ENCODE results near the gene MYO3B. TPM values are rescaled to one million over a fixed set of nuclear protein-coding genes. Genes with fewer than 3 reads are reported as not detected.

MYO3B gene
- total and polyA plus RNA-seq, 4 experiments from 2014 or later, result not detected

DNA sequence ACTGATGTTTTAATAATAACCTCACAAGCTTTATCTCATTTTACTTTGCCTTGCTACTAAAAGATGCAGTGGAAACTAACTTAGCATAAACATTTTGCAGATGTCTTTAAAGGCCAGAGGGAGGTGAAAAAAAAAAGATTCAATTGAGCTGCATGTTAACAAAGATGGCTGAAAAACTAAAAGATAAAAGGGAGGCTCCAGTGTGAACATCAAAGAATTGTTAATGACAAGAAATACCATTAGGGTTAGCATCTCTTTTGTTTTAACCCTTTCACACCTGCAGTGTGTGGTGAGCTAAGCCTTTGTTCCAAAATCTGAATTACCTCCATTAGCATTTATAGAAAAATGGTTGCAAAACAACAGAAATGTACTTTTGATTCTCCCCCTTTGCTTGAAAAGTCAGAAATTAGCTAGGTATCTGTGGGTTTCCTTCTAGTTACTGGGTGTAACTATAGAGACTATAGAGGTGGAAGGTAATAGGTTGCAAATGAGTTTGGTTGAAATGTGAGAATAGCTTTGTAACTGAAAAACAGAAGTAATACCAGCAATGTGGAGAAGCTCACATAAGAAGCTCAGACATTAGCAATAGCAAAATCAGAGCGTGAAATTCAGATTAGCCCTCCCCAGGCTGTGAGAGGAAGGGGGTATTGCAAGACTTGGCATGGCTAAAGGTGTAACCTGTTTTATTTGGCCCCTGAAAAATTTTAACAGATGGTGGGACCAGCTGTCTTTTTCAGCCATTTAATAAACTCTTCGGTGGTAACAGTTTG lies 502.4 kb downstream of the MYO3B start:
- Histone ChIP-seq H3K4me3 (ENCODE audit: low read length in 2 of 2) (no peak overlapping the region), H3K9me3 (ENCODE audit: control insufficient read depth in 1 of 2, low read length in 2 of 2) (no peaks in the 10 kb centered on the region), H3K27ac (ENCODE audit: low read depth, low read length) (no peak overlapping the region), H3K36me3 (ENCODE audit: insufficient read depth, low read length) (no peaks in the 10 kb centered on the region), H3K27me3 (ENCODE audit: insufficient read depth, low read length) (no peaks in the 10 kb centered on the region), H3K4me1 (ENCODE audit: insufficient read depth, low read length) (peaks cover 7% of the 10 kb centered on the region)
- ChIA-PET POLR2A (ENCODE audit: partially characterized antibody) (no interaction called here), CTCF (ENCODE audit: partially characterized antibody) (interaction anchor here (1.0 kb wide), 1 partner anchor 11 kb away, joined by 4 read pairs; no protein-coding TSS in a partner anchor)
- H3K27me3 Mint-ChIP-seq, result peaks cover 3 to 4% of the 10 kb centered on the region in 2 donors
- H3K27ac Mint-ChIP-seq, result no peak overlapping the region
- no peak overlapping the region for H3K4me3 Mint-ChIP-seq
- no peak for DNase-seq
- H3K9me3 Mint-ChIP-seq, result peaks cover 0 to 5% (median 0%) of the 10 kb centered on the region in 8 donors
- intact Hi-C loops (cut with micrococcal nuclease), result no loop called here
- peaks cover 0 to 8% (median 6%) of the 10 kb centered on the region in 4 donors for H3K4me1 Mint-ChIP-seq
- no peaks in the 10 kb centered on the region for H3K36me3 Mint-ChIP-seq

DNA sequence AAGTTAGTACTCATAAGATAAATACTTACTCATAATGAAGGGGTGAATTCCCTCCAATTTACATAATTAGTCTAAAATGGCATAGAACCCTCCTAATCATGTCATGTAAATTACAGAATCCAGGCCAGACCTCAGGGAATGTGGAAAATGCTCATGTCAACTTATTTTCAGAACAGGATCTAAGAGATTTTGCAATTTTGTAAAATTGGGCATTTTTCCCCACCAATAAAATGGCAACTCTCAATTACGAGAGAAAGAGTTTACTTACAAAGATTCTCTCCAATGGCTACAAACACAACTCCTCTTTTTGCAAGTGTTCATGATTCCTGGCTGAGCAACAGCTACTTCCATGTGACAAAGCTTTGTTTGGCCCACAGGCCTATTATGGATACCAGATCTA lies 503.4 kb downstream of the MYO3B start:
- H3K4me1 Mint-ChIP-seq, result peaks cover 0 to 8% (median 6%) of the 10 kb centered on the region in 4 donors
- DNase-seq, result no peak
- ChIA-PET CTCF (ENCODE audit: partially characterized antibody) (interaction anchor here (0.7 kb wide), 1 partner anchor 75 kb away, joined by 3 read pairs; no protein-coding TSS in a partner anchor), POLR2A (ENCODE audit: partially characterized antibody) (no interaction called here)
- H3K27me3 Mint-ChIP-seq, result peaks cover 3 to 4% of the 10 kb centered on the region in 2 donors
- peaks cover 0 to 5% (median 0%) of the 10 kb centered on the region in 8 donors for H3K9me3 Mint-ChIP-seq
- peaks cover 7% of the 10 kb centered on the region for H3K4me1 ChIP-seq (ENCODE audit: insufficient read depth, low read length)
- no peak overlapping the region for H3K4me3 ChIP-seq (ENCODE audit: low read length in 2 of 2)
- intact Hi-C loops (cut with micrococcal nuclease), result no loop called here
- H3K27me3 ChIP-seq (ENCODE audit: insufficient read depth, low read length), result no peaks in the 10 kb centered on the region
- no peak overlapping the region for H3K27ac ChIP-seq (ENCODE audit: low read depth, low read length)
- no peaks in the 10 kb centered on the region for H3K36me3 Mint-ChIP-seq
- no peak overlapping the region for H3K27ac Mint-ChIP-seq
- no peaks in the 10 kb centered on the region for H3K9me3 ChIP-seq (ENCODE audit: control insufficient read depth in 1 of 2, low read length in 2 of 2)
- H3K36me3 ChIP-seq (ENCODE audit: insufficient read depth, low read length), result no peaks in the 10 kb centered on the region
- H3K4me3 Mint-ChIP-seq, result no peak overlapping the region

- CTCF ChIA-PET (ENCODE audit: partially characterized antibody), result no interaction called here
- no peak overlapping the region for H3K4me3 ChIP-seq (ENCODE audit: low read length in 2 of 2)
- intact Hi-C loops (cut with micrococcal nuclease), result no loop called here
- Mint-ChIP-seq H3K4me1 (no peaks in the 10 kb centered on the region), H3K27me3 (peaks cover 3 to 4% of the 10 kb centered on the region in 2 donors), H3K4me3 (no peak overlapping the region), H3K27ac (no peak overlapping the region), H3K9me3 (no peaks in the 10 kb centered on the region), H3K36me3 (no peaks in the 10 kb centered on the region)
- H3K9me3 ChIP-seq (ENCODE audit: control insufficient read depth in 1 of 2, low read length in 2 of 2), result no peaks in the 10 kb centered on the region
- H3K36me3 ChIP-seq (ENCODE audit: insufficient read depth, low read length), result no peaks in the 10 kb centered on the region
- no peak for DNase-seq
- no peaks in the 10 kb centered on the region for H3K4me1 ChIP-seq (ENCODE audit: insufficient read depth, low read length)
- H3K27me3 ChIP-seq (ENCODE audit: insufficient read depth, low read length), result no peaks in the 10 kb centered on the region
- POLR2A ChIA-PET (ENCODE audit: partially characterized antibody), result no interaction called here
- no peak overlapping the region for H3K27ac ChIP-seq (ENCODE audit: low read depth, low read length)
Observed at GRCh38 chr2:170685591-170685990, 507.6 kb downstream of the MYO3B start.

DNA sequence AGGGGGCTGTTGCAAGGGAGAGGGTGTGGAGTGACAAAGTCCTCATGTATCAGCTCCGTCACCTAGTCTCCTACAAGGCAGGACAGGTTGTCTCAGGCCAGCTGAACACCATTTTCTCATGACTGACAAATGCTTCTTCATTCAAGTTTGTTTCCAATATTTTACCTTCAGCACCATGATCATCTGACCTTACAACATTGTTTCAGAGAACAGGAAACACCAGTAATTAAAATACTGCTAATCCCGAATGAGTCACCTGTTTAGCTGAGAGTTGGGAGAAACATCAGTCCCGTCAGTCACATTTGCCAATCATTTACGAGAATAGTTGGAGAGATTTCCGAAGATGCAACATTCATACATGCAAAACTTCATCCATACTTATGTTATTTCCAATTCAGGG lies 511.5 kb downstream of the MYO3B start:
- Mint-ChIP-seq H3K27ac (no peak overlapping the region), H3K4me1 (no peaks in the 10 kb centered on the region), H3K27me3 (peaks cover 0 to 2% of the 10 kb centered on the region in 2 donors), H3K9me3 (no peaks in the 10 kb centered on the region), H3K4me3 (no peak overlapping the region), H3K36me3 (no peaks in the 10 kb centered on the region)
- Histone ChIP-seq H3K4me3 (ENCODE audit: low read length in 2 of 2) (no peak overlapping the region), H3K27ac (ENCODE audit: low read depth, low read length) (no peak overlapping the region), H3K36me3 (ENCODE audit: insufficient read depth, low read length) (no peaks in the 10 kb centered on the region), H3K9me3 (ENCODE audit: control insufficient read depth in 1 of 2, low read length in 2 of 2) (no peaks in the 10 kb centered on the region), H3K4me1 (ENCODE audit: insufficient read depth, low read length) (no peaks in the 10 kb centered on the region), H3K27me3 (ENCODE audit: insufficient read depth, low read length) (no peaks in the 10 kb centered on the region)
- DNase-seq, result no peak
- ChIA-PET CTCF (ENCODE audit: partially characterized antibody) (no interaction called here), POLR2A (ENCODE audit: partially characterized antibody) (no interaction called here)
- intact Hi-C loops (cut with micrococcal nuclease), result no loop called here

DNA sequence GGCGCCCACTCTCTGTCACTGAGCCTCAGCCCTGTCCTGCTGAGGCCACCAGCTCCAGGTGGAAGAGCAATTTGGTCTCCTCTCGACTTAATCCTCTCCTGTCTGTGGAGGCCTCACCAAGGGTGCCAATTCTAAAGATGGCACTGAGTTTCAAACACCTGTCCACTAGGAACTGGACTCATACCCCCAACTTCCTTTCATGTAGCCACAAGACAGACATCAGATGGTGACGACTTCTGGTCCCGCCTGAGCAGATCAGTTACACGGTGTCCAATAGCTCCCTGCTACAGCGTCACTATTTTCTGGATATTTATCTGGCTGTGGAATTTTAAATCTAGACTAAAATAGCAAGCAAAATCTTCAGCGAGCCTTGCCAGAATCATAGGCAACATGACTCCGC lies 512.7 kb downstream of the MYO3B start:
- Histone ChIP-seq H3K4me1 (ENCODE audit: insufficient read depth, low read length) (no peaks in the 10 kb centered on the region), H3K36me3 (ENCODE audit: insufficient read depth, low read length) (no peaks in the 10 kb centered on the region), H3K4me3 (ENCODE audit: low read length in 2 of 2) (no peak overlapping the region), H3K27ac (ENCODE audit: low read depth, low read length) (no peak overlapping the region), H3K9me3 (ENCODE audit: control insufficient read depth in 1 of 2, low read length in 2 of 2) (no peaks in the 10 kb centered on the region), H3K27me3 (ENCODE audit: insufficient read depth, low read length) (no peaks in the 10 kb centered on the region)
- ChIA-PET POLR2A (ENCODE audit: partially characterized antibody) (no interaction called here), CTCF (ENCODE audit: partially characterized antibody) (interaction anchor here (1.7 kb wide), 1 partner anchor 11 kb away, joined by 4 read pairs; no protein-coding TSS in a partner anchor)
- Mint-ChIP-seq H3K36me3 (no peaks in the 10 kb centered on the region), H3K9me3 (no peaks in the 10 kb centered on the region), H3K4me1 (no peaks in the 10 kb centered on the region), H3K27me3 (peaks cover 0 to 4% of the 10 kb centered on the region in 2 donors), H3K4me3 (no peak overlapping the region), H3K27ac (no peak overlapping the region)
- no peak for DNase-seq
- intact Hi-C loops (cut with micrococcal nuclease), result no loop called here

- ChIA-PET CTCF (ENCODE audit: partially characterized antibody) (no interaction called here), POLR2A (ENCODE audit: partially characterized antibody) (no interaction called here)
- intact Hi-C loops (cut with micrococcal nuclease), result no loop called here
- DNase-seq, result no peak
- no peak overlapping the region for H3K4me3 Mint-ChIP-seq
- no peaks in the 10 kb centered on the region for H3K27me3 ChIP-seq (ENCODE audit: insufficient read depth, low read length)
- H3K9me3 ChIP-seq (ENCODE audit: control insufficient read depth in 1 of 2, low read length in 2 of 2), result no peaks in the 10 kb centered on the region
- H3K27ac ChIP-seq (ENCODE audit: low read depth, low read length), result no peak overlapping the region
- no peaks in the 10 kb centered on the region for H3K36me3 ChIP-seq (ENCODE audit: insufficient read depth, low read length)
- peaks cover 5 to 9% of the 10 kb centered on the region in 2 donors for H3K27me3 Mint-ChIP-seq
- H3K27ac Mint-ChIP-seq, result no peak overlapping the region
- no peaks in the 10 kb centered on the region for H3K36me3 Mint-ChIP-seq
- no peak overlapping the region for H3K4me3 ChIP-seq (ENCODE audit: low read length in 2 of 2)
- H3K4me1 Mint-ChIP-seq, result no peaks in the 10 kb centered on the region
- H3K4me1 ChIP-seq (ENCODE audit: insufficient read depth, low read length), result no peaks in the 10 kb centered on the region
- H3K9me3 Mint-ChIP-seq, result no peaks in the 10 kb centered on the region
Observed at GRCh38 chr2:170694316-170694715, 516.4 kb downstream of the MYO3B start.

DNA sequence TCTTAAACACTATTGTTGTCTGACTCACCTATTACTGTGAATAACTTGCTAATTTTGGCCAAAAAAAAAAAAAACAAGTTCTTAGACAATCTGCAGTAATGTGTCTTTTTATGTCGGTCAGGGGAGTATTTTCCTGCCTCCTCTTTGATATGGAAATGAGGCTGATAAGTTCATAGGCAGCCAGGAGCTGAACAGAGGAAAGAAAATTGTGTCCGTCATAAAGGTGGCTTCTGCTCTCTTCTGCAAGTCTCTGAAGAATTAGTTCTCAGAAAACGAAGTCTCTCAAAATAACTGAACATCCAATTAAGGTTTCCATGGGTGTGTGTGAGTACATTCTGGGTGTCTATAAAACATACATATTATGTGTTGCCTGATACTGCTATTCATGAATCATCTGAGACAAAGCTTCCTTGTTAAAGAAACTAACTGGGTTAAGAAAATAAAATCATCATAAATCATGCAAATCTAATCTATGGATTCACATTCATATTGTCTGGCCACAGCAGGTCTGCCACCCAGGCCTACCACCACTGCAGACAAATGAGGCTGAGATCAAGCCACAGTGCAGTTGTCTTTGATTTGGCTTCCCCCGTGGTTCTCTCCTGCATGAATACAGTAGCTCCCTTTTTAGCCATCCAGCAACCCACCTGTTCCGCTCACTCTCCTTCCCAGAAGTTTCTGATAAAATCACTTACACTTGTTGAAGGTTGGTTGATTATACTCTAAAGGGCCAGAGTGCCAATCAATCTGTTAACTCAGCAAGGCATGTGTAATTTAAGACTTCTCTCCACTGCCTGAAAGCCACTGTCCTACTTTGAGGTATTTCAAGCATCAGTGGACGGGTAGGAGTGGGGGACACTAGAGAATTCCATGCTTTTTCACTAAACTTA lies 517.8 kb downstream of the MYO3B start:
- Mint-ChIP-seq H3K4me3 (no peak overlapping the region), H3K27me3 (peaks cover 10 to 14% of the 10 kb centered on the region in 2 donors), H3K36me3 (no peaks in the 10 kb centered on the region), H3K4me1 (no peaks in the 10 kb centered on the region), H3K9me3 (no peaks in the 10 kb centered on the region), H3K27ac (no peak overlapping the region)
- ChIA-PET POLR2A (ENCODE audit: partially characterized antibody) (interaction anchor here (0.6 kb wide), 1 partner anchor 383 kb away, joined by 3 read pairs; no protein-coding TSS in a partner anchor), CTCF (ENCODE audit: partially characterized antibody) (no interaction called here)
- DNase-seq, result no peak
- no peaks in the 10 kb centered on the region for H3K9me3 ChIP-seq (ENCODE audit: control insufficient read depth in 1 of 2, low read length in 2 of 2)
- H3K27ac ChIP-seq (ENCODE audit: low read depth, low read length), result no peak overlapping the region
- no peaks in the 10 kb centered on the region for H3K4me1 ChIP-seq (ENCODE audit: insufficient read depth, low read length)
- no peaks in the 10 kb centered on the region for H3K36me3 ChIP-seq (ENCODE audit: insufficient read depth, low read length)
- no peak overlapping the region for H3K4me3 ChIP-seq (ENCODE audit: low read length in 2 of 2)
- intact Hi-C loops (cut with micrococcal nuclease), result no loop called here
- H3K27me3 ChIP-seq (ENCODE audit: insufficient read depth, low read length), result no peaks in the 10 kb centered on the region

All from CD4-positive, alpha-beta memory T cell (primary cell).